HepG2 (cell line): ENCODE measurements around the gene MB21D2. TPM values are rescaled to one million over a fixed set of nuclear protein-coding genes. Genes with fewer than 3 reads are reported as not detected.

Experiments
- CERS6 ChIP-seq: sonication (generic); formaldehyde crosslinking; IDR thresholded peaks from 2 replicates; pipeline ENCODE4 v1.5.0; 2020; ENCODE audit warnings: missing genetic modification reagents
- KMT2B ChIP-seq: IDR thresholded peaks from 2 replicates; pipeline ENCODE4 v1.6.1; 2016; ENCODE audit warnings: missing genetic modification reagents, missing compliant biosample characterization
- REST ChIP-seq, 2 experiments: IDR thresholded peaks; 2 replicates each; pipeline ENCODE4 v1.6.1; 2011 to 2012; ENCODE audit warnings: low read length in 2 of 2, borderline replicate concordance in 1 of 2, low read depth in 1 of 2, mild to moderate bottlenecking in 1 of 2, moderate library complexity in 1 of 2
- SRSF4 ChIP-seq: fragments of 200-400 bp; formaldehyde crosslinking; IDR thresholded peaks from one replicate; pipeline ENCODE4 v1.6.1; 2018; ENCODE audit warnings: mild to moderate bottlenecking, low read depth, low read length, moderate library complexity; ENCODE audit not compliant: poor library complexity, severe bottlenecking
- U2AF1 ChIP-seq: fragments of 200-400 bp; formaldehyde crosslinking; optimal IDR thresholded peaks from 2 replicates; pipeline ENCODE3; 2017; ENCODE audit warnings: mild to moderate bottlenecking, low read depth, low read length
- ZNF333 ChIP-seq: sonication (generic); formaldehyde crosslinking; IDR thresholded peaks from 2 replicates; pipeline ENCODE4 v1.4.0; 2020; ENCODE audit warnings: mild to moderate bottlenecking, missing genetic modification reagents, borderline replicate concordance
- ZNF549 ChIP-seq: sonication (generic); formaldehyde crosslinking; IDR thresholded peaks from 2 replicates; pipeline ENCODE4 v1.5.0; 2020; ENCODE audit warnings: missing genetic modification reagents
- ZNF598 ChIP-seq: sonication (generic); formaldehyde crosslinking; IDR thresholded peaks from 2 replicates; pipeline ENCODE4 v1.5.1; 2020; ENCODE audit warnings: mild to moderate bottlenecking, missing genetic modification reagents, borderline replicate concordance
- ZNF704 ChIP-seq: sonication (generic); formaldehyde crosslinking; IDR thresholded peaks from 2 replicates; pipeline ENCODE4 v1.8.1; 2023; ENCODE audit warnings: mild to moderate bottlenecking, inconsistent platforms, moderate library complexity, missing genetic modification reagents, borderline replicate concordance
- ZNF773 ChIP-seq: sonication (generic); formaldehyde crosslinking; IDR thresholded peaks from 2 replicates; pipeline ENCODE4 v1.4.0; 2020; ENCODE audit warnings: missing genetic modification reagents, borderline replicate concordance
- ZNF800 ChIP-seq: sonication (generic); formaldehyde crosslinking; IDR thresholded peaks from 2 replicates; pipeline ENCODE4 v1.4.0; 2020; ENCODE audit warnings: missing genetic modification reagents
- polyA plus RNA-seq, 8 experiments: library from polyadenylated mRNA; depleted of rRNA in 3 of 8; stranded (reverse) in 7 of 8; unstranded in 1 of 8; fragments of >200 nt; fragmentation: Illumina TruSeq in 4 of 8; extraction: Trizol in 4 of 8; gene quantifications; 2 replicates each; pipeline versions ENCODE4 v1.2.1 to v1.2.3, GENCODE V29; 2011 to 2016; ENCODE audit warnings: low read depth in 4 of 8, missing spikeins in 1 of 8, mixed read lengths in 1 of 8; ENCODE audit not compliant: insufficient read depth in 1 of 8
- total RNA-seq, 5 experiments: library from RNA; depleted of rRNA; stranded (reverse); fragments of >200 nt; fragmentation: Illumina TruSeq; extraction: Trizol; gene quantifications; 2 replicates each; pipeline ENCODE4 v1.2.3, GENCODE V29; 2016; ENCODE audit warnings: low read depth in 1 of 5

MB21D2 gene
- total and polyA plus RNA-seq, 2 of the 13 experiments (the other 11 are each of a cell fraction or from before 2014, with no cell fraction given) = 0.90 to 1.6 TPM

GRCh38 chr3:192917028-192917403, 640 bp downstream of the MB21D2 start (continued):
- 0 out of 2 replicates have a peak, but pooled peaks have one; percentile 33 for TF ChIP-seq ZNF704
- no peak for TF ChIP-seq ZNF333 (CRISPR knock-in tag)
- no peak for TF ChIP-seq REST (IDR thresholded peaks at IDR 0.05; ENCODE audit: borderline replicate concordance in 1 of 2, low read depth in 1 of 2, low read length in 2 of 2)
- TF ChIP-seq ZNF800 (CRISPR knock-in tag) = peak; percentile 74; the same call in 1 of the 2 replicates
- no peak for TF ChIP-seq ZNF773 (CRISPR knock-in tag)
- TF ChIP-seq ZNF549 (CRISPR knock-in tag) = no peak
- no peak for TF ChIP-seq U2AF1
- no peak for TF ChIP-seq KMT2B (CRISPR knock-in tag)
- TF ChIP-seq SRSF4 = no peak
- no peak for TF ChIP-seq CERS6 (CRISPR knock-in tag)
- no peak for TF ChIP-seq ZNF598
